WTC11 (cell line): Measurements from ENCODE around the gene TSHZ3.

Experiments used
- ATF3 ChIP-seq: sonication (generic); formaldehyde crosslinking; conservative IDR thresholded peaks from 2 replicates; pipeline ENCODE4 v1.8.1; 2022; ENCODE audit warnings: mild to moderate bottlenecking, missing genetic modification reagents
- CTCF ChIP-seq: fragments of 200-600 bp; IDR thresholded peaks from 2 replicates; pipeline ENCODE4 v1.8.0; 2022; ENCODE audit warnings: antibody characterized with exemption
- JUN ChIP-seq: sonication (generic); formaldehyde crosslinking; IDR thresholded peaks from 2 replicates; pipeline ENCODE4 v1.8.0; 2023; ENCODE audit warnings: mild to moderate bottlenecking, missing genetic modification reagents
- PREB ChIP-seq: sonication (generic); formaldehyde crosslinking; IDR thresholded peaks from 2 replicates; pipeline ENCODE4 v1.8.1; 2022; ENCODE audit warnings: mild to moderate bottlenecking, missing genetic modification reagents, moderate library complexity, borderline replicate concordance

GRCh38 chr19:31231237-31231636 is 118.0 kb downstream of the TSHZ3 start:
- no peak for TF ChIP-seq CTCF
- no peak for TF ChIP-seq ATF3
- no peak for TF ChIP-seq JUN (CRISPR knock-in tag)
- TF ChIP-seq PREB (CRISPR knock-in tag): no peak
